Transverse colon (tissue), 4 donors: Measurements from ENCODE around the gene TEX11. TPM values are rescaled to one million over a fixed set of nuclear protein-coding genes. Genes with fewer than 3 reads are reported as not detected.
A peak's percentile ranks its signal among the peaks of the same experiment; 100 is the strongest.

Experiments
- DNase-seq: peaks from one replicate; pipeline ENCODE4 v3.0.0-alpha.2; 2019
- H3K27ac ChIP-seq, 4 donors: fragments of 200-600 bp; sonication (generic); 2 replicates each; pipeline ENCODE4 v1.5.1; 2016 to 2018; ENCODE audit warnings: inconsistent platforms in 4 of 4
- H3K27me3 ChIP-seq: fragments of 200-600 bp; sonication (generic); 2 replicates; pipeline ENCODE4 v1.5.1; 2017; ENCODE audit warnings: inconsistent platforms
- H3K36me3 ChIP-seq, 4 donors: fragments of 200-600 bp; sonication (generic); 2 replicates each; pipeline ENCODE4 v1.5.1; 2017 to 2019; ENCODE audit warnings: inconsistent platforms in 4 of 4
- H3K4me1 ChIP-seq, 4 donors: fragments of 200-600 bp; sonication (generic); 2 replicates each; pipeline ENCODE4 v1.5.1; 2017 to 2020; ENCODE audit warnings: inconsistent platforms in 4 of 4
- H3K4me3 ChIP-seq, 4 donors: fragments of 200-600 bp; sonication (generic); 1 replicate in 1 of 4; 2 replicates in 3 of 4; pipeline versions ENCODE4 v1.5.1 to v1.6.1; 2017 to 2019; ENCODE audit warnings: inconsistent platforms in 4 of 4
- H3K9me3 ChIP-seq, 2 donors: fragments of 200-600 bp; sonication (generic); 2 replicates each; pipeline ENCODE4 v1.5.1; 2017 to 2019; ENCODE audit warnings: inconsistent platforms in 2 of 2
- CTCF ChIP-seq, 5 experiments: fragments of 200-600 bp in 3 of 5; fragments of 450-650 bp in 2 of 5; sonication (generic) in 3 of 5; IDR thresholded peaks; 1 replicate in 2 of 5; 2 replicates in 3 of 5; pipeline ENCODE4 v1.5.1; 2016 to 2017; ENCODE audit warnings: antibody characterized with exemption in 5 of 5, inconsistent platforms in 3 of 5, mild to moderate bottlenecking in 2 of 5, moderate library complexity in 1 of 5
- EP300 ChIP-seq: sonication (generic); formaldehyde crosslinking; IDR thresholded peaks from one replicate; pipeline ENCODE4 v1.6.1; 2017; ENCODE audit warnings: antibody characterized with exemption, low read depth
- POLR2A ChIP-seq: fragments of 450-650 bp; IDR thresholded peaks from one replicate; pipeline ENCODE4 v1.6.1; 2016; ENCODE audit warnings: antibody characterized with exemption, mild to moderate bottlenecking, moderate library complexity
- POLR2AphosphoS5 ChIP-seq, 3 donors: sonication (generic); formaldehyde crosslinking; IDR thresholded peaks; one replicate each; pipeline ENCODE4 v1.6.1; 2016; ENCODE audit warnings: antibody characterized with exemption in 3 of 3
- WGBS, 2 donors: methylation state at CpG; one replicate each; pipeline ENCODE4 v1.1.5; 2018; ENCODE audit warnings: low coverage in 1 of 2; 5-methylcytosine and 5-hydroxymethylcytosine counted together
- in situ Hi-C, 4 donors: fragments of 200-750 bp; cut with MboI; loops; one replicate each; pipeline versions ENCODE4 v1.15.0 to v1.15.1; 2017; ENCODE audit warnings: low sequenced_read_pairs in 3 of 4, low pct_ligation_motif_present in 1 of 4, low pct_unique_long_range_greater_than_20kb in 1 of 4
- intact Hi-C: fragments of 100-400 bp; cut with DNase I; formaldehyde crosslinking; loops from one replicate; pipeline ENCODE4 v1.15.1; 2023; ENCODE audit warnings: low total_unique reads
- total RNA-seq, 4 donors: library from RNA; depleted of rRNA; stranded (reverse); fragments of >200 nt; gene quantifications; one replicate each; pipeline ENCODE4 v1.1.0, GENCODE V29; 2016

TEX11 gene
- total RNA-seq, 4 donors from 2014 or later: 0.27 to 0.79 TPM; not detected in 2

GRCh38 chrX:70774223-70774622 lies 134.3 kb downstream of the TEX11 start:
- in situ Hi-C loops (loop anchor here in 2 of 4 donors (25.0 kb wide), 2 partner anchors 388 to 413 kb away; no protein-coding TSS in a partner anchor), intact Hi-C loops (no loop called here)

GRCh38 chrX:70769659-70770227 lies 138.8 kb downstream of the TEX11 start:
- Histone ChIP-seq H3K27me3 (no peaks in the 10 kb centered on the region), H3K9me3 (no peaks in the 10 kb centered on the region), H3K27ac (no peak overlapping the region), H3K4me3 (no peak overlapping the region), H3K36me3 (no peaks in the 10 kb centered on the region), H3K4me1 (no peaks in the 10 kb centered on the region)
- intact Hi-C loops (no loop called here), in situ Hi-C loops (loop anchor here in 3 of 4 donors (10.0 to 25.0 kb wide), 3 partner anchors 393 to 418 kb away; no protein-coding TSS in a partner anchor)
- DNase-seq: no peak
- TF ChIP-seq CTCF (IDR thresholded peaks at IDR 0.05): peak in 4 of 5 experiments; percentile 30 to 44 (median 34)
- no peak for TF ChIP-seq POLR2A
- 20 to 39% methylated on average over 2 to 3 of the region's 3 CpGs for WGBS, 2 donors

More at GRCh38 chrX:70774223-70774622, 134.3 kb downstream of the TEX11 start:
- H3K27ac ChIP-seq: no peak overlapping the region
- H3K9me3 ChIP-seq: no peaks in the 10 kb centered on the region
- DNase-seq: no peak
- TF ChIP-seq POLR2AphosphoS5 (IDR thresholded peaks at IDR 0.05): no peak
- TF ChIP-seq POLR2A: no peak
- no peak for TF ChIP-seq CTCF (IDR thresholded peaks at IDR 0.05)
- no peak for TF ChIP-seq EP300
- H3K27me3 ChIP-seq: no peaks in the 10 kb centered on the region
- 11% methylated on average over 2 of the region's 2 CpGs; no CpG with 5 or more reads in 1 of the 2 donors for WGBS, 2 donors
- no peaks in the 10 kb centered on the region for H3K4me1 ChIP-seq
- H3K36me3 ChIP-seq: no peaks in the 10 kb centered on the region
- H3K4me3 ChIP-seq: no peak overlapping the region

GRCh38 chrX:70762285-70762684 lies 146.2 kb downstream of the TEX11 start:
- Histone ChIP-seq H3K4me1 (no peaks in the 10 kb centered on the region), H3K36me3 (no peaks in the 10 kb centered on the region), H3K4me3 (no peak overlapping the region), H3K9me3 (no peaks in the 10 kb centered on the region), H3K27ac (no peak overlapping the region), H3K27me3 (no peaks in the 10 kb centered on the region)
- TF ChIP-seq CTCF (IDR thresholded peaks at IDR 0.05): no peak
- no peak for TF ChIP-seq EP300
- TF ChIP-seq POLR2AphosphoS5 (IDR thresholded peaks at IDR 0.05): no peak
- TF ChIP-seq POLR2A: no peak
- intact Hi-C loops: no loop called here
- in situ Hi-C loops: loop anchor here in 3 of 4 donors (10.0 to 25.0 kb wide), 3 partner anchors 400 to 425 kb away; no protein-coding TSS in a partner anchor
- 25 to 53% methylated on average over 1 to 10 of the region's 10 CpGs for WGBS, 2 donors
- DNase-seq: no peak

GRCh38 chrX:70755850-70756249 lies 152.7 kb downstream of the TEX11 start:
- Histone ChIP-seq H3K9me3 (no peaks in the 10 kb centered on the region), H3K4me1 (no peaks in the 10 kb centered on the region), H3K4me3 (no peak overlapping the region), H3K36me3 (no peaks in the 10 kb centered on the region), H3K27me3 (no peaks in the 10 kb centered on the region), H3K27ac (no peak overlapping the region)
- WGBS, 2 donors: 60 to 62% methylated on average over 1 to 6 of the region's 12 CpGs
- no peak for DNase-seq
- intact Hi-C loops (no loop called here), in situ Hi-C loops (loop anchor here in 2 of 4 donors (25.0 kb wide), 2 partner anchors 406 to 431 kb away; no protein-coding TSS in a partner anchor)
- TF ChIP-seq POLR2AphosphoS5 (IDR thresholded peaks at IDR 0.05) (no peak), POLR2A (no peak), CTCF (IDR thresholded peaks at IDR 0.05) (no peak), EP300 (no peak)
